IPS-15b (cell line): ENCODE results near the gene PCBP1.
"Not testable (repeated sequence)": the region's sequence is repeated elsewhere in the genome, so short reads cannot be mapped to it uniquely, and the experiment has no call there.

ENCODE experiments used
- H3K27me3 ChIP-seq: one replicate; pipeline ENCODE4 v1.6.1; 2013; ENCODE audit warnings: low read length; ENCODE audit not compliant: control insufficient read depth, insufficient read depth
- H3K36me3 ChIP-seq: one replicate; pipeline ENCODE4 v1.6.1; 2013; ENCODE audit warnings: low read length; ENCODE audit not compliant: control insufficient read depth, insufficient read depth
- H3K4me1 ChIP-seq: one replicate; pipeline ENCODE4 v1.6.1; 2013; ENCODE audit warnings: mild to moderate bottlenecking, low read length; ENCODE audit not compliant: control insufficient read depth, insufficient read depth
- H3K4me3 ChIP-seq: one replicate; pipeline ENCODE4 v1.5.1; 2013; ENCODE audit warnings: low read depth, low read length
- H3K9ac ChIP-seq: one replicate; pipeline ENCODE4 v1.6.1; 2013; ENCODE audit warnings: low read depth, mild to moderate bottlenecking, low read length
- H3K9me3 ChIP-seq: one replicate; pipeline ENCODE4 v1.6.1; 2013; ENCODE audit warnings: mild to moderate bottlenecking, low read length; ENCODE audit not compliant: control insufficient read depth, insufficient read depth

Gene PCBP1

GRCh38 chr2:70091816-70092215, 4.5 kb downstream of the PCBP1 start:
- no peaks in the 10 kb centered on the region for H3K9me3 ChIP-seq
- no peak overlapping the region for H3K4me3 ChIP-seq
- no peaks in the 10 kb centered on the region for H3K27me3 ChIP-seq
- H3K9ac ChIP-seq: no peak overlapping the region
- peaks cover 3% of the 10 kb centered on the region for H3K4me1 ChIP-seq
- H3K36me3 ChIP-seq: peaks cover 9% of the 10 kb centered on the region

- H3K4me3 ChIP-seq, H3K36me3 ChIP-seq, H3K27me3 ChIP-seq, H3K4me1 ChIP-seq, H3K9me3 ChIP-seq, H3K9ac ChIP-seq: not testable (repeated sequence)
Observed at GRCh38 chr2:70092576-70093243, 5.4 kb downstream of the PCBP1 start.

GRCh38 chr2:70094171-70094977, 7.1 kb downstream of the PCBP1 start:
- H3K27me3 ChIP-seq: no peaks in the 10 kb centered on the region
- peaks cover 3% of the 10 kb centered on the region for H3K4me1 ChIP-seq
- H3K36me3 ChIP-seq: no peaks in the 10 kb centered on the region
- no peak overlapping the region for H3K9ac ChIP-seq
- no peaks in the 10 kb centered on the region for H3K9me3 ChIP-seq
- no peak overlapping the region for H3K4me3 ChIP-seq

- Histone ChIP-seq H3K4me1 (no peaks in the 10 kb centered on the region), H3K9ac (no peak overlapping the region), H3K4me3 (no peak overlapping the region), H3K27me3 (no peaks in the 10 kb centered on the region), H3K36me3 (no peaks in the 10 kb centered on the region), H3K9me3 (no peaks in the 10 kb centered on the region)
Observed at GRCh38 chr2:70094978-70095719, 7.9 kb downstream of the PCBP1 start.

GRCh38 chr2:70095720-70096670, 8.7 kb downstream of the PCBP1 start:
- H3K9ac ChIP-seq: no peak overlapping the region

GRCh38 chr2:70098032-70098431, 10.8 kb downstream of the PCBP1 start:
- no peak overlapping the region for H3K9ac ChIP-seq
- no peaks in the 10 kb centered on the region for H3K36me3 ChIP-seq
- no peaks in the 10 kb centered on the region for H3K9me3 ChIP-seq
- H3K27me3 ChIP-seq: no peaks in the 10 kb centered on the region
- no peaks in the 10 kb centered on the region for H3K4me1 ChIP-seq
- no peak overlapping the region for H3K4me3 ChIP-seq

More at GRCh38 chr2:70095720-70096670, 8.7 kb downstream of the PCBP1 start:
- H3K4me1 ChIP-seq: no peaks in the 10 kb centered on the region
- no peaks in the 10 kb centered on the region for H3K9me3 ChIP-seq
- no peaks in the 10 kb centered on the region for H3K27me3 ChIP-seq
- no peak overlapping the region for H3K4me3 ChIP-seq
- H3K36me3 ChIP-seq: no peaks in the 10 kb centered on the region

- no peak overlapping the region for H3K4me3 ChIP-seq
- H3K9ac ChIP-seq: no peak overlapping the region
- no peaks in the 10 kb centered on the region for H3K27me3 ChIP-seq
- H3K36me3 ChIP-seq: no peaks in the 10 kb centered on the region
- no peaks in the 10 kb centered on the region for H3K4me1 ChIP-seq
- H3K9me3 ChIP-seq: no peaks in the 10 kb centered on the region
Observed at GRCh38 chr2:70099270-70099669, 12.0 kb downstream of the PCBP1 start.

GRCh38 chr2:70101174-70101573, 13.9 kb downstream of the PCBP1 start:
- Histone ChIP-seq H3K36me3 (no peaks in the 10 kb centered on the region), H3K27me3 (no peaks in the 10 kb centered on the region), H3K4me1 (no peaks in the 10 kb centered on the region), H3K4me3 (no peak overlapping the region), H3K9ac (no peak overlapping the region), H3K9me3 (no peaks in the 10 kb centered on the region)

- not testable (repeated sequence) for H3K4me3 ChIP-seq, H3K36me3 ChIP-seq, H3K4me1 ChIP-seq, H3K9ac ChIP-seq, H3K9me3 ChIP-seq, H3K27me3 ChIP-seq
Observed at GRCh38 chr2:70101686-70102085, 14.4 kb downstream of the PCBP1 start.

GRCh38 chr2:70102323-70102905, 15.1 kb downstream of the PCBP1 start:
- H3K9me3 ChIP-seq, H3K4me3 ChIP-seq, H3K36me3 ChIP-seq, H3K27me3 ChIP-seq, H3K4me1 ChIP-seq, H3K9ac ChIP-seq: not testable (repeated sequence)

GRCh38 chr2:70103531-70104061, 16.3 kb downstream of the PCBP1 start:
- no peak overlapping the region for H3K9ac ChIP-seq
- H3K4me3 ChIP-seq: no peak overlapping the region
- peaks cover 5% of the 10 kb centered on the region for H3K4me1 ChIP-seq
- no peaks in the 10 kb centered on the region for H3K9me3 ChIP-seq
- no peaks in the 10 kb centered on the region for H3K27me3 ChIP-seq
- H3K36me3 ChIP-seq: no peaks in the 10 kb centered on the region
